LNCaP clone FGC (cell line): ENCODE measurements around the gene GNAS.
"Not testable (repeated sequence)": the region's sequence is repeated elsewhere in the genome, so short reads cannot be mapped to it uniquely, and the experiment has no call there.

Experiments used
- DNase-seq: peaks from one replicate; pipeline ENCODE4 v3.0.0-alpha.2; 2011; ENCODE audit warnings: low read depth
- H3K4me3 ChIP-seq: 2 replicates; pipeline ENCODE4 v1.5.1; 2011; ENCODE audit warnings: mild to moderate bottlenecking, low read depth, low read length, control low read depth
- TF ChIP-seq, protein P1 (sequence below): IDR thresholded peaks from 2 replicates; pipeline ENCODE4 v1.5.1; 2012; ENCODE audit warnings: mild to moderate bottlenecking; ENCODE audit not compliant: control insufficient read depth, insufficient read depth; ENCODE audit errors: extremely low read depth

The GNAS gene

DNA sequence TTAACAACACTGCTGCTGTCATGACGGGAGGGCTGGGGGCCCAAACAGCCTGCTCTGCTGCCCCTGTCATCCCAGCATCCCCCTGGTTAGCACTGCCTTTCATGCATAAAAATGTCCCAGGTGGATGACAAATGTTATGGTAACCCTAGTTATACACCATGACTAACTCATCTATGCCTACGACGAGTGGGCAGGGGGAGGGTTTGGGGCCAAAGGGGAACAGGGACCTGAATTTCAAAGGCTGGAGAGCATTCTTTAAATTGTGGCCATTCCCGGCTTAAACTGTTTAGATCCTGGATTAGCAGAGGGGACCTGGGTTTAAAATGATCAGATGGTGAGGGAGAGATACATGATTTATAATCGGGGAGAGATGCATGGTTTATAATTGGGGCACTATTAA, 26.2 kb upstream of the GNAS start:
- no peak for DNase-seq
- no peak overlapping the region for H3K4me3 ChIP-seq
- TF ChIP-seq, protein P1, sequence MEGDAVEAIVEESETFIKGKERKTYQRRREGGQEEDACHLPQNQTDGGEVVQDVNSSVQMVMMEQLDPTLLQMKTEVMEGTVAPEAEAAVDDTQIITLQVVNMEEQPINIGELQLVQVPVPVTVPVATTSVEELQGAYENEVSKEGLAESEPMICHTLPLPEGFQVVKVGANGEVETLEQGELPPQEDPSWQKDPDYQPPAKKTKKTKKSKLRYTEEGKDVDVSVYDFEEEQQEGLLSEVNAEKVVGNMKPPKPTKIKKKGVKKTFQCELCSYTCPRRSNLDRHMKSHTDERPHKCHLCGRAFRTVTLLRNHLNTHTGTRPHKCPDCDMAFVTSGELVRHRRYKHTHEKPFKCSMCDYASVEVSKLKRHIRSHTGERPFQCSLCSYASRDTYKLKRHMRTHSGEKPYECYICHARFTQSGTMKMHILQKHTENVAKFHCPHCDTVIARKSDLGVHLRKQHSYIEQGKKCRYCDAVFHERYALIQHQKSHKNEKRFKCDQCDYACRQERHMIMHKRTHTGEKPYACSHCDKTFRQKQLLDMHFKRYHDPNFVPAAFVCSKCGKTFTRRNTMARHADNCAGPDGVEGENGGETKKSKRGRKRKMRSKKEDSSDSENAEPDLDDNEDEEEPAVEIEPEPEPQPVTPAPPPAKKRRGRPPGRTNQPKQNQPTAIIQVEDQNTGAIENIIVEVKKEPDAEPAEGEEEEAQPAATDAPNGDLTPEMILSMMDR = no peak

DNA sequence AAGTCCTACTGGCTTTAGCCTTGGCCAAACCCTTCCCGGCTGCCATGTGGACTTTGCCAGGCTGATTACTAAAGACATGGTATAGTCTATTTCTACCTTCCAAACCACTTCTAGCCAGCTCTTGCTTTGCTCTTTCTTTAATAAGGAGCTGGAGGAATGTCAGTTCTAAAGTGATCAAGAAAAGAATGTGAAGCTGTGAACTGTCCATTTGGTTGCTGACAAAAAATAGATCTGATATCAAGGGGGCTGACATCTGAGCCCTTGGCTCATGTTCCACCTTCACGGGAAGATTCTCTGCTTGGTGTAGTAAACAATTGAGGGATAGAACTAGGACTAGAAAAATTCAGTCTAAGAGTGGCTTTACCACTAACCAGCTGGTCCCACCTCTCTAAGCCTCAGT, 24.4 kb upstream of the GNAS start:
- TF ChIP-seq, protein P1 = no peak
- no peak for DNase-seq
- no peak overlapping the region for H3K4me3 ChIP-seq

DNA sequence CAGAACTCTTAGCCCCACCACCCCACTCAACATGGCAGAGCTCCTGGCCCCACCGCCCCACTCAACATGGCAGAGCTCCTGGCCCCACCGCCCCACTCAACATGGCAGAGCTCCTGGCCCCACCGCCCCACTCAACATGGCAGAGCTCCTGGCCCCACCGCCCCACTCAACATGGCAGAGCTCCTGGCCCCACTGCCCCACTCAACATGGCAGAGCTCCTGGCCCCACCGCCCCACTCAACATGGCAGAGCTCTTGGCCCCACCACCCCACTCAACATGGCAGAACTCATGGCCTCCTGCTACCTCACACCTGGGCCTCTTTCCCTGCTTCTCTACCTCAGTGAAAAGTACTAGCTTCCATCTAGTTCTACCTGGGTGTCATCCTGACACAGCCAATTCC, 23.7 kb upstream of the GNAS start:
- H3K4me3 ChIP-seq = not testable (repeated sequence)

DNA sequence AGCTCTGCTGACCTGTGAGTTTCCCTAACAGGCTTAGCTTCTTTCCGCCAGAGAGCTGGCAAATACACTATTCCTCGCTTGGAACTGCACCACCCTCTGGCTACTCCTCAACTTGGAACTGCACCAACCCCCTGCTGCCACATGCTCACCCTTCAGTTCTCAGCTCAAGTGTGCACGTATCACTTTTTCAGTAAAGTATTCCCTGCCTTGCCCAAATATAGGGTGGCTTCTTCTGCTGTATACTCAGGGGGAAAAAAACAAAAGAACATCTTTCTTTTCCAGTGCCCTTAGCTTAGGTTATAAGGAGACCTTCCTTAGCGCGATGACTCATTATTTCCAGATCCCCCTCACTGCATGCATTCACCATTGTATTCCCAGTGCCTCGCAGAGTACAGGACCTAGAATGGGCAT, 23.0 kb upstream of the GNAS start:
- TF ChIP-seq, protein P1 = peak; percentile 44
- H3K4me3 ChIP-seq = no peak overlapping the region
- DNase-seq = peak; percentile 60

More for the DNA sequence above, 23.7 kb upstream of the GNAS start:
- DNase-seq = not testable (repeated sequence)

DNA sequence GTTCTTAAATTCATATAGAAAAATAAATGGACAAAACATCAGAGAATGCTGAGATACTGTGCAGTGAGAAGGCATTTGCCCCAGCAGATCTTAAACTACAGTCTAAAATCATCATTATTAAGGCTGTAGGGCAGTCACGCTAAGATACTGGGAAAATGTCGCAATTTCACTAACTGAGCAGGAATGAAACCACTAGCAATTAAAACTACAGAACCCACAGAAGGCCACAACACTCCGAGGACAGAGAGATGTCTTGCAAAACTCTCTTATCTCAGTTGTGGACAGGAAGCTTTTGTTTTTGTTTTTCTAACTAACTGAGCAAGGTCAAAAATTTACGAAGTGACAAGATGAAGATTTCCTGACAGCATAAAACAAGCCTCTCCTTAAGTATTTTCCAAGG, 20.1 kb upstream of the GNAS start:
- DNase-seq = no peak
- TF ChIP-seq, protein P1 = no peak
- H3K4me3 ChIP-seq = no peak overlapping the region

DNA sequence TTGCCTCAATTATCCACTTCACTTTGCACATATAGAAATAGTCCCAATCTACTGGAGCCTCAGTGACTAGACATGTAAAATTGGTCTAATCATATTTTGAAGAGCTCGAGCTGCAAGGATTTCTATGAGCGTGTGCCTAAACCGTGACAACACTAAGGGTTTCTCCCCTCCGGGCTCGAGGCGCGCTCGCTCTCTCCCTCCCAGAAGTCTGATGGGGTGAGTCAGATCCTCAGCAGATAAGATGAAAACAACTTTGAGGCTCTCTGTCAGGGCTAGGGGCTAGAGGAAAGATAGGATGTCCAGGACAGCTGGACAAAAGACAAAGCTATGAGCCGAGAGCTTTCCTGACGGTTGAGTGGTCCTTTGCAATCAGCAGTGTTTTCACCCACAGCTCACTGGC, 18.6 kb upstream of the GNAS start:
- DNase-seq = no peak
- no peak overlapping the region for H3K4me3 ChIP-seq
- TF ChIP-seq, protein P1 = no peak

DNA sequence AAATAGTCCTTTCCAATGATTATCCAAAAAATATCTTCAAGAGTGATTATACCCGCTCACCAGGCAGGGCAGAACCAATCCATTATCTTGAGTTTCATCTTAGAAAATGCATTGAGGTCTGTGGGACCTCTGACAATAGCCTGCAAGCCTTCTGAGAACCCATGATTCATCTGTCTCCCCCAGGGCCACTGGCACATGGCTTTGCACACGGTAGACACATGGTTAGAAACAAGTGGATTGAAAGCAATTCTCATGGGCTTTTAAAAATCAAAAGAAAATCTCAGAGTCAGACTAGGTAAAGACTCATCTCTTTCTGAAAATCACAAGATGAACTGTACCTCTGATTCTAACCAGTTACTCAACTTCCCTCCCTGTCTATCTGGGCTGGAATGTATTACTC, 17.3 kb upstream of the GNAS start:
- TF ChIP-seq, protein P1 = no peak
- DNase-seq = no peak

More for the DNA sequence above, 17.3 kb upstream of the GNAS start:
- no peak overlapping the region for H3K4me3 ChIP-seq
